ENCODE results near the gene STEAP1B.

Gene STEAP1B

GRCh38 chr7:22427104-22427503, 72.9 kb downstream of the STEAP1B start:
- DNase-seq: no peak

- peak; percentile 39 for DNase-seq
Measured at GRCh38 chr7:22426463-22427094, 73.4 kb downstream of the STEAP1B start.

- DNase-seq: no peak
Measured at GRCh38 chr7:22425361-22425760, 74.6 kb downstream of the STEAP1B start.

GRCh38 chr7:22422831-22423615, 77.0 kb downstream of the STEAP1B start:
- DNase-seq: no peak

- DNase-seq: no peak
Measured at GRCh38 chr7:22420973-22421635, 78.9 kb downstream of the STEAP1B start.

- no peak for DNase-seq
Measured at GRCh38 chr7:22420008-22420407, 80.0 kb downstream of the STEAP1B start.

GRCh38 chr7:22419488-22419887, 80.5 kb downstream of the STEAP1B start:
- DNase-seq: no peak

- DNase-seq: no peak
Measured at GRCh38 chr7:22418251-22419046, 81.5 kb downstream of the STEAP1B start.

GRCh38 chr7:22417841-22418240, 82.1 kb downstream of the STEAP1B start:
- DNase-seq: no peak

- DNase-seq: no peak
Measured at GRCh38 chr7:22417349-22417748, 82.6 kb downstream of the STEAP1B start.

- DNase-seq: no peak
Measured at GRCh38 chr7:22414424-22414823, 85.6 kb downstream of the STEAP1B start.

- no peak for DNase-seq
Measured at GRCh38 chr7:22413211-22413610, 86.8 kb downstream of the STEAP1B start.

- DNase-seq: no peak
Measured at GRCh38 chr7:22411977-22412693, 87.9 kb downstream of the STEAP1B start.

- no peak for DNase-seq
Measured at GRCh38 chr7:22406715-22407114, 93.3 kb downstream of the STEAP1B start.

- DNase-seq: no peak
Measured at GRCh38 chr7:22404421-22405023, 95.5 kb downstream of the STEAP1B start.

- DNase-seq: no peak
Measured at GRCh38 chr7:22403344-22403743, 96.6 kb downstream of the STEAP1B start.

- DNase-seq: no peak
Measured at GRCh38 chr7:22402250-22402649, 97.7 kb downstream of the STEAP1B start.

GRCh38 chr7:22400936-22401553, 98.9 kb downstream of the STEAP1B start:
- no peak for DNase-seq

GRCh38 chr7:22400150-22400814, 99.7 kb downstream of the STEAP1B start:
- no peak for DNase-seq

GRCh38 chr7:22399546-22399945, 100.4 kb downstream of the STEAP1B start:
- no peak for DNase-seq

GRCh38 chr7:22399091-22399490, 100.9 kb downstream of the STEAP1B start:
- no peak for DNase-seq

All from RPMI8226 (cell line).